WTC11 (cell line): ENCODE results near the gene GIPC3. TPM values are rescaled to one million over a fixed set of nuclear protein-coding genes. Genes with fewer than 3 reads are reported as not detected.

Experiments
- ATAC-seq: fragments of 200-7000 bp; cut with Tn5 transposase; 2 replicates; pipeline ENCODE4 v1.10.0; 2021; ENCODE audit warnings: mild to moderate bottlenecking, moderate library complexity
- CTCF ChIA-PET: fragments of 300-600 bp; sonication (Branson Sonifier 250); formaldehyde crosslinking; loops from one replicate; lab custom pipeline; 2021; ENCODE audit warnings: antibody characterized with exemption; lab: Charles Lee
- POLR2A ChIA-PET: fragments of 350-600 bp; sonication (Branson Sonifier 250); formaldehyde crosslinking; loops from one replicate; lab custom pipeline; 2021; ENCODE audit warnings: antibody characterized with exemption; lab: Charles Lee
- DNase-seq: peaks from one replicate; pipeline ENCODE4 v3.0.0; 2021; ENCODE audit warnings: low spot score
- H3K27ac Mint-ChIP-seq: 2 replicates; pipeline ENCODE4 v1.8.0; 2021; ENCODE audit warnings: mixed read lengths
- H3K27me3 Mint-ChIP-seq: 2 replicates; pipeline ENCODE4 v1.8.0; 2021; ENCODE audit warnings: low read depth, mild to moderate bottlenecking, moderate library complexity, mixed read lengths
- H3K36me3 Mint-ChIP-seq: 2 replicates; pipeline ENCODE4 v1.8.0; 2021; ENCODE audit warnings: mixed read lengths
- H3K4me1 Mint-ChIP-seq: 2 replicates; pipeline ENCODE4 v1.8.0; 2022; ENCODE audit warnings: mixed read lengths
- H3K4me3 Mint-ChIP-seq: 2 replicates; pipeline ENCODE4 v1.8.0; 2021; ENCODE audit warnings: mild to moderate bottlenecking, moderate library complexity, mixed read lengths
- H3K9me3 Mint-ChIP-seq: 2 replicates; pipeline ENCODE4 v1.8.0; 2021; ENCODE audit warnings: mixed read lengths
- EMX1 ChIP-seq: fragments of 250-450 bp; sonication (Bioruptor Pico); IDR thresholded peaks from 2 replicates; pipeline ENCODE4 v1.8.0; 2021; ENCODE audit warnings: mild to moderate bottlenecking
- FOXJ3 ChIP-seq: sonication (generic); formaldehyde crosslinking; IDR thresholded peaks from 2 replicates; pipeline ENCODE4 v1.9.0; 2021; ENCODE audit warnings: missing genetic modification reagents, mild to moderate bottlenecking, borderline replicate concordance
- GABPB1 ChIP-seq: sonication (generic); formaldehyde crosslinking; IDR thresholded peaks from 2 replicates; pipeline ENCODE4 v1.8.1; 2023; ENCODE audit warnings: mild to moderate bottlenecking, missing genetic modification reagents
- HMGA2 ChIP-seq: fragments of 250-450 bp; sonication (Bioruptor Pico); IDR thresholded peaks from 2 replicates; pipeline ENCODE4 v1.4.0; 2021; ENCODE audit warnings: mild to moderate bottlenecking, moderate library complexity
- RORB ChIP-seq: fragments of 250-450 bp; sonication (Bioruptor Pico); IDR thresholded peaks from 2 replicates; pipeline ENCODE4 v1.9.0; 2021; ENCODE audit warnings: mild to moderate bottlenecking
- TP53 ChIP-seq: sonication (generic); formaldehyde crosslinking; IDR thresholded peaks from 2 replicates; pipeline ENCODE4 v1.8.1; 2023; ENCODE audit warnings: mild to moderate bottlenecking, missing genetic modification reagents
- total RNA-seq: library from RNA; stranded (reverse); gene quantifications from 3 replicates; pipeline ENCODE4 v1.2.3, GENCODE V29; 2021
- TF ChIP-seq, protein P1 (sequence below): sonication (generic); formaldehyde crosslinking; IDR thresholded peaks from 2 replicates; pipeline ENCODE4 v1.8.0; 2022; ENCODE audit warnings: missing genetic modification reagents
- TF ChIP-seq, protein P2 (sequence below): sonication (generic); formaldehyde crosslinking; IDR thresholded peaks from 2 replicates; pipeline ENCODE4 v1.8.1; 2023; ENCODE audit warnings: mild to moderate bottlenecking, moderate library complexity, missing genetic modification reagents
- TF ChIP-seq, protein P3 (sequence below): sonication (generic); formaldehyde crosslinking; conservative IDR thresholded peaks from 2 replicates; pipeline ENCODE4 v1.8.1; 2023; ENCODE audit warnings: mild to moderate bottlenecking, low read depth, missing genetic modification reagents, moderate library complexity
- TF ChIP-seq, protein P4 (sequence below): sonication (generic); formaldehyde crosslinking; IDR thresholded peaks from 2 replicates; pipeline ENCODE4 v1.8.0; 2023; ENCODE audit warnings: missing genetic modification reagents
- TF ChIP-seq, protein P5 (sequence below): sonication (generic); formaldehyde crosslinking; IDR thresholded peaks from 2 replicates; pipeline ENCODE4 v1.8.1; 2023; ENCODE audit warnings: mild to moderate bottlenecking, missing genetic modification reagents, borderline replicate concordance

Gene GIPC3
- total RNA-seq, 1 experiment from 2014 or later, result 1.0 TPM

DNA sequence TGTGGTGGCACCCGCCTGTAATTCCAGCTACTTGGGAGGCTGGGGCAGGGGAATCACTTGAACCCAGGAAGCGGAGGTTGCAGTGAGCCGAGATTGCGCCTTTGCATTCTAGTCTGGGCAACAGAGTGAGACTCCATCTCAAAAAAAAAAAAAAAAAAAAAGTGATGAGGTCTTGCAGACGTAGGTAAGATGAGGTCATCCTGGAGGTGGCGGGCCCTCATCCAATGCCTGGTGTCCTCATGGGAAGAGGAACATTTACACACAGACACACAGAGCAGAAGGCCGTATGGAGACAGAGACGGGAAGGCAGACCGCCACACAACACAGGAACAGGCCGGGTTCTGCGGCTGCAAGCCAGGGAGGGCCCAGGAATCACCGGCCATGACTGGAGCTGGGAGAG, 36.9 kb downstream of the GIPC3 start (continued):
- TF ChIP-seq, protein P1, sequence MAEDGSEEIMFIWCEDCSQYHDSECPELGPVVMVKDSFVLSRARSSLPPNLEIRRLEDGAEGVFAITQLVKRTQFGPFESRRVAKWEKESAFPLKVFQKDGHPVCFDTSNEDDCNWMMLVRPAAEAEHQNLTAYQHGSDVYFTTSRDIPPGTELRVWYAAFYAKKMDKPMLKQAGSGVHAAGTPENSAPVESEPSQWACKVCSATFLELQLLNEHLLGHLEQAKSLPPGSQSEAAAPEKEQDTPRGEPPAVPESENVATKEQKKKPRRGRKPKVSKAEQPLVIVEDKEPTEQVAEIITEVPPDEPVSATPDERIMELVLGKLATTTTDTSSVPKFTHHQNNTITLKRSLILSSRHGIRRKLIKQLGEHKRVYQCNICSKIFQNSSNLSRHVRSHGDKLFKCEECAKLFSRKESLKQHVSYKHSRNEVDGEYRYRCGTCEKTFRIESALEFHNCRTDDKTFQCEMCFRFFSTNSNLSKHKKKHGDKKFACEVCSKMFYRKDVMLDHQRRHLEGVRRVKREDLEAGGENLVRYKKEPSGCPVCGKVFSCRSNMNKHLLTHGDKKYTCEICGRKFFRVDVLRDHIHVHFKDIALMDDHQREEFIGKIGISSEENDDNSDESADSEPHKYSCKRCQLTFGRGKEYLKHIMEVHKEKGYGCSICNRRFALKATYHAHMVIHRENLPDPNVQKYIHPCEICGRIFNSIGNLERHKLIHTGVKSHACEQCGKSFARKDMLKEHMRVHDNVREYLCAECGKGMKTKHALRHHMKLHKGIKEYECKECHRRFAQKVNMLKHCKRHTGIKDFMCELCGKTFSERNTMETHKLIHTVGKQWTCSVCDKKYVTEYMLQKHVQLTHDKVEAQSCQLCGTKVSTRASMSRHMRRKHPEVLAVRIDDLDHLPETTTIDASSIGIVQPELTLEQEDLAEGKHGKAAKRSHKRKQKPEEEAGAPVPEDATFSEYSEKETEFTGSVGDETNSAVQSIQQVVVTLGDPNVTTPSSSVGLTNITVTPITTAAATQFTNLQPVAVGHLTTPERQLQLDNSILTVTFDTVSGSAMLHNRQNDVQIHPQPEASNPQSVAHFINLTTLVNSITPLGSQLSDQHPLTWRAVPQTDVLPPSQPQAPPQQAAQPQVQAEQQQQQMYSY (CRISPR knock-in tag), result no peak

DNA sequence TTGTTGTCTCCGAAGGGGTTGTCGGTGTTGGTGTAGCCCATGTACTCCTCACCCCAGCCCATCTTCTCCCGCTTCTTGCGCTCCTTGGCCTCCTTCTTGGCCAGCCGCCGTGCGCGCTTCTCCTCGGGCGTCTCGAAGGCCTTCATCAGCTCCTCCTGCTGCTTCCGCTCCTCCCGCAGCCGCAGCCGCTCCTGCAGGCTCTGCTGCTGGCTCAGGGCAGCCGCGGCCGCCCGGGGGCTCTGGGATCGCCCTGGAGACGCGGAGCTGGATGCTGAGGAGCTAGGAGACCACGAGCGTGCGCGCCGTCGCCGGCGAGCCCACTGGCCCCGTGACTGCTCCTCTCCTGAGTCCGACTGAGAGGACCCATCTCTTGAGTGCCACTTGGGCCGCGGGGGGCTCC, 38.4 kb downstream of the GIPC3 start:
- POLR2A ChIA-PET, result no interaction called here
- H3K36me3 Mint-ChIP-seq, result peaks cover 5% of the 10 kb centered on the region
- H3K27me3 Mint-ChIP-seq, result no peaks in the 10 kb centered on the region
- no peak for ATAC-seq
- no peaks in the 10 kb centered on the region for H3K9me3 Mint-ChIP-seq
- H3K4me1 Mint-ChIP-seq, result peaks cover 5% of the 10 kb centered on the region
- CTCF ChIA-PET, result interaction anchor here (1.2 kb wide), 1 partner anchor 87 kb away, joined by 3 read pairs; no protein-coding TSS in a partner anchor
- H3K4me3 Mint-ChIP-seq, result no peak overlapping the region
- TF ChIP-seq TP53 (CRISPR knock-in tag) (no peak), HMGA2 (CRISPR knock-in tag) (no peak), EMX1 (CRISPR knock-in tag) (no peak), RORB (CRISPR knock-in tag) (no peak), GABPB1 (CRISPR knock-in tag) (no peak)
- TF ChIP-seq, protein P2, sequence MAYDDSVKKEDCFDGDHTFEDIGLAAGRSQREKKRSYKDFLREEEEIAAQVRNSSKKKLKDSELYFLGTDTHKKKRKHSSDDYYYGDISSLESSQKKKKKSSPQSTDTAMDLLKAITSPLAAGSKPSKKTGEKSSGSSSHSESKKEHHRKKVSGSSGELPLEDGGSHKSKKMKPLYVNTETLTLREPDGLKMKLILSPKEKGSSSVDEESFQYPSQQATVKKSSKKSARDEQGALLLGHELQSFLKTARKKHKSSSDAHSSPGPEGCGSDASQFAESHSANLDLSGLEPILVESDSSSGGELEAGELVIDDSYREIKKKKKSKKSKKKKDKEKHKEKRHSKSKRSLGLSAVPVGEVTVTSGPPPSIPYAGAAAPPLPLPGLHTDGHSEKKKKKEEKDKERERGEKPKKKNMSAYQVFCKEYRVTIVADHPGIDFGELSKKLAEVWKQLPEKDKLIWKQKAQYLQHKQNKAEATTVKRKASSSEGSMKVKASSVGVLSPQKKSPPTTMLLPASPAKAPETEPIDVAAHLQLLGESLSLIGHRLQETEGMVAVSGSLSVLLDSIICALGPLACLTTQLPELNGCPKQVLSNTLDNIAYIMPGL (CRISPR knock-in tag), result no peak
- TF ChIP-seq, protein P3, sequence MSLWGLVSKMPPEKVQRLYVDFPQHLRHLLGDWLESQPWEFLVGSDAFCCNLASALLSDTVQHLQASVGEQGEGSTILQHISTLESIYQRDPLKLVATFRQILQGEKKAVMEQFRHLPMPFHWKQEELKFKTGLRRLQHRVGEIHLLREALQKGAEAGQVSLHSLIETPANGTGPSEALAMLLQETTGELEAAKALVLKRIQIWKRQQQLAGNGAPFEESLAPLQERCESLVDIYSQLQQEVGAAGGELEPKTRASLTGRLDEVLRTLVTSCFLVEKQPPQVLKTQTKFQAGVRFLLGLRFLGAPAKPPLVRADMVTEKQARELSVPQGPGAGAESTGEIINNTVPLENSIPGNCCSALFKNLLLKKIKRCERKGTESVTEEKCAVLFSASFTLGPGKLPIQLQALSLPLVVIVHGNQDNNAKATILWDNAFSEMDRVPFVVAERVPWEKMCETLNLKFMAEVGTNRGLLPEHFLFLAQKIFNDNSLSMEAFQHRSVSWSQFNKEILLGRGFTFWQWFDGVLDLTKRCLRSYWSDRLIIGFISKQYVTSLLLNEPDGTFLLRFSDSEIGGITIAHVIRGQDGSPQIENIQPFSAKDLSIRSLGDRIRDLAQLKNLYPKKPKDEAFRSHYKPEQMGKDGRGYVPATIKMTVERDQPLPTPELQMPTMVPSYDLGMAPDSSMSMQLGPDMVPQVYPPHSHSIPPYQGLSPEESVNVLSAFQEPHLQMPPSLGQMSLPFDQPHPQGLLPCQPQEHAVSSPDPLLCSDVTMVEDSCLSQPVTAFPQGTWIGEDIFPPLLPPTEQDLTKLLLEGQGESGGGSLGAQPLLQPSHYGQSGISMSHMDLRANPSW (CRISPR knock-in tag), result no peak
- TF ChIP-seq, protein P4, sequence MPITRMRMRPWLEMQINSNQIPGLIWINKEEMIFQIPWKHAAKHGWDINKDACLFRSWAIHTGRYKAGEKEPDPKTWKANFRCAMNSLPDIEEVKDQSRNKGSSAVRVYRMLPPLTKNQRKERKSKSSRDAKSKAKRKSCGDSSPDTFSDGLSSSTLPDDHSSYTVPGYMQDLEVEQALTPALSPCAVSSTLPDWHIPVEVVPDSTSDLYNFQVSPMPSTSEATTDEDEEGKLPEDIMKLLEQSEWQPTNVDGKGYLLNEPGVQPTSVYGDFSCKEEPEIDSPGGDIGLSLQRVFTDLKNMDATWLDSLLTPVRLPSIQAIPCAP (CRISPR knock-in tag), result no peak
- TF ChIP-seq, protein P1 (CRISPR knock-in tag), result no peak
- DNase-seq, result no peak
- H3K27ac Mint-ChIP-seq, result no peak overlapping the region

DNA sequence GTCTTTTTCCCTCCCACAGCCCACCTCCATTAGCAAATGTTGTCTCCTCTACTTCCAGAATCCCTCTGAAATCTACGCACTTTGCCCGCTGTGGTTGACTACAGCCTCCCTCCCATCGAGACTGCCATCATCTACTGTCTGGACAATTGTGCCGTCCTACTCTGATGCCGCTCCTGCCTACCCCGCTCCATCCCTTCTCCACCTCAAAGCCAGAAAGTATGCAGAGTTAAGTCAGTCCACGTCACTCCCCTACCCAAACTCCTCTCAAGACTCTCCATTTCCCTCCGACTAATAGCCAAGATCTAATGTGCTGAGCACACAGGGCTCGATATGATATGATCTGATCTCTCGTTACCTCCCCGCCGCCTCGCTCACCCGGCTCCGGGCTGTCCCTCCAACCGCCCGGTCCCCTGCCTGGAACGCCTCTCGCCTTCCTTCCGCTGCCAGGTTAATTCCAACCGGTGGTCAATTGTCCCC, 40.8 kb downstream of the GIPC3 start:
- peak overlapping the region; percentile 98 for H3K4me3 Mint-ChIP-seq
- peak overlapping the region; percentile 95 for H3K27ac Mint-ChIP-seq
- ChIA-PET POLR2A (no interaction called here), CTCF (interaction anchor here (1.4 kb wide), 1 partner anchor 141 kb away, joined by 3 read pairs; no protein-coding TSS in a partner anchor)
- DNase-seq (no peak), ATAC-seq (no peak)
- peaks cover 5% of the 10 kb centered on the region for H3K36me3 Mint-ChIP-seq
- peaks cover 5% of the 10 kb centered on the region for H3K4me1 Mint-ChIP-seq
- H3K27me3 Mint-ChIP-seq, result no peaks in the 10 kb centered on the region
- no peaks in the 10 kb centered on the region for H3K9me3 Mint-ChIP-seq
- TF ChIP-seq, protein P5, sequence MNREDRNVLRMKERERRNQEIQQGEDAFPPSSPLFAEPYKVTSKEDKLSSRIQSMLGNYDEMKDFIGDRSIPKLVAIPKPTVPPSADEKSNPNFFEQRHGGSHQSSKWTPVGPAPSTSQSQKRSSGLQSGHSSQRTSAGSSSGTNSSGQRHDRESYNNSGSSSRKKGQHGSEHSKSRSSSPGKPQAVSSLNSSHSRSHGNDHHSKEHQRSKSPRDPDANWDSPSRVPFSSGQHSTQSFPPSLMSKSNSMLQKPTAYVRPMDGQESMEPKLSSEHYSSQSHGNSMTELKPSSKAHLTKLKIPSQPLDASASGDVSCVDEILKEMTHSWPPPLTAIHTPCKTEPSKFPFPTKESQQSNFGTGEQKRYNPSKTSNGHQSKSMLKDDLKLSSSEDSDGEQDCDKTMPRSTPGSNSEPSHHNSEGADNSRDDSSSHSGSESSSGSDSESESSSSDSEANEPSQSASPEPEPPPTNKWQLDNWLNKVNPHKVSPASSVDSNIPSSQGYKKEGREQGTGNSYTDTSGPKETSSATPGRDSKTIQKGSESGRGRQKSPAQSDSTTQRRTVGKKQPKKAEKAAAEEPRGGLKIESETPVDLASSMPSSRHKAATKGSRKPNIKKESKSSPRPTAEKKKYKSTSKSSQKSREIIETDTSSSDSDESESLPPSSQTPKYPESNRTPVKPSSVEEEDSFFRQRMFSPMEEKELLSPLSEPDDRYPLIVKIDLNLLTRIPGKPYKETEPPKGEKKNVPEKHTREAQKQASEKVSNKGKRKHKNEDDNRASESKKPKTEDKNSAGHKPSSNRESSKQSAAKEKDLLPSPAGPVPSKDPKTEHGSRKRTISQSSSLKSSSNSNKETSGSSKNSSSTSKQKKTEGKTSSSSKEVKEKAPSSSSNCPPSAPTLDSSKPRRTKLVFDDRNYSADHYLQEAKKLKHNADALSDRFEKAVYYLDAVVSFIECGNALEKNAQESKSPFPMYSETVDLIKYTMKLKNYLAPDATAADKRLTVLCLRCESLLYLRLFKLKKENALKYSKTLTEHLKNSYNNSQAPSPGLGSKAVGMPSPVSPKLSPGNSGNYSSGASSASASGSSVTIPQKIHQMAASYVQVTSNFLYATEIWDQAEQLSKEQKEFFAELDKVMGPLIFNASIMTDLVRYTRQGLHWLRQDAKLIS (CRISPR knock-in tag), result no peak
- no peak for TF ChIP-seq FOXJ3 (CRISPR knock-in tag)
- TF ChIP-seq, protein P4 (CRISPR knock-in tag), result no peak
- TF ChIP-seq, protein P2 (CRISPR knock-in tag), result no peak
